Lower lobe of right lung (tissue), 2 donors: ENCODE measurements around the gene KIF22. TPM values are rescaled to one million over a fixed set of nuclear protein-coding genes. Genes with fewer than 3 reads are reported as not detected.
"Not testable (repeated sequence)": the region's sequence is repeated elsewhere in the genome, so short reads cannot be mapped to it uniquely, and the experiment has no call there.

Experiments used
- ATAC-seq, 2 donors: fragments of 200-7000 bp; cut with Tn5 transposase; one replicate each; pipeline ENCODE4 v1.9.1; 2020 to 2022; ENCODE audit warnings: mild to moderate bottlenecking in 2 of 2, moderate library complexity in 2 of 2
- DNase-seq: peaks from one replicate; pipeline ENCODE4 v3.0.0-alpha.2; 2020
- H3K27ac ChIP-seq: fragments of 200-600 bp; one replicate; pipeline ENCODE4 v1.8.0; 2022
- H3K27me3 ChIP-seq: fragments of 200-600 bp; one replicate; pipeline ENCODE4 v1.8.0; 2022; ENCODE audit warnings: low read depth
- H3K36me3 ChIP-seq: fragments of 200-600 bp; one replicate; pipeline ENCODE4 v1.8.0; 2022; ENCODE audit warnings: mild to moderate bottlenecking
- H3K4me1 ChIP-seq: fragments of 200-600 bp; one replicate; pipeline ENCODE4 v1.8.0; 2022
- H3K4me3 ChIP-seq: fragments of 200-600 bp; one replicate; pipeline ENCODE4 v1.8.0; 2022; ENCODE audit warnings: mild to moderate bottlenecking
- H3K9me3 ChIP-seq: fragments of 200-600 bp; one replicate; pipeline ENCODE4 v1.8.0; 2022
- intact Hi-C: fragments of 100-400 bp; cut with DNase I; formaldehyde crosslinking; loops from one replicate; pipeline ENCODE4 v1.11.0; 2022
- total RNA-seq: library from RNA; stranded (reverse); fragmentation: NEBNext Ultra II Directional; extraction: Animal tissue kit (Norgen Biotek cat#: 25700); gene quantifications from one replicate; pipeline ENCODE4 v1.2.1, GENCODE V29; 2021
- TF ChIP-seq, protein P1 (sequence below): fragments of 200-600 bp; IDR thresholded peaks from one replicate; pipeline ENCODE4 v1.8.0; 2022; ENCODE audit warnings: antibody characterized with exemption, mild to moderate bottlenecking
- donor health status: DM: no; HTN: yes; CAD: no; lungs with severe emphysema.

Gene KIF22
- total RNA-seq, 1 donor from 2014 or later, result 21.8 TPM

- peaks cover 14% of the 10 kb centered on the region for H3K36me3 ChIP-seq
- intact Hi-C loops, result no loop called here
- TF ChIP-seq, protein P1, sequence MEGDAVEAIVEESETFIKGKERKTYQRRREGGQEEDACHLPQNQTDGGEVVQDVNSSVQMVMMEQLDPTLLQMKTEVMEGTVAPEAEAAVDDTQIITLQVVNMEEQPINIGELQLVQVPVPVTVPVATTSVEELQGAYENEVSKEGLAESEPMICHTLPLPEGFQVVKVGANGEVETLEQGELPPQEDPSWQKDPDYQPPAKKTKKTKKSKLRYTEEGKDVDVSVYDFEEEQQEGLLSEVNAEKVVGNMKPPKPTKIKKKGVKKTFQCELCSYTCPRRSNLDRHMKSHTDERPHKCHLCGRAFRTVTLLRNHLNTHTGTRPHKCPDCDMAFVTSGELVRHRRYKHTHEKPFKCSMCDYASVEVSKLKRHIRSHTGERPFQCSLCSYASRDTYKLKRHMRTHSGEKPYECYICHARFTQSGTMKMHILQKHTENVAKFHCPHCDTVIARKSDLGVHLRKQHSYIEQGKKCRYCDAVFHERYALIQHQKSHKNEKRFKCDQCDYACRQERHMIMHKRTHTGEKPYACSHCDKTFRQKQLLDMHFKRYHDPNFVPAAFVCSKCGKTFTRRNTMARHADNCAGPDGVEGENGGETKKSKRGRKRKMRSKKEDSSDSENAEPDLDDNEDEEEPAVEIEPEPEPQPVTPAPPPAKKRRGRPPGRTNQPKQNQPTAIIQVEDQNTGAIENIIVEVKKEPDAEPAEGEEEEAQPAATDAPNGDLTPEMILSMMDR, result no peak
- H3K9me3 ChIP-seq, result no peaks in the 10 kb centered on the region
- H3K27ac ChIP-seq, result peak overlapping the region; percentile 89
- H3K27me3 ChIP-seq, result no peaks in the 10 kb centered on the region
- peak overlapping the region; percentile 19 for H3K4me3 ChIP-seq
- ATAC-seq (no peak), DNase-seq (no peak)
- H3K4me1 ChIP-seq, result peaks cover 90% of the 10 kb centered on the region
These were observed 34.8 kb downstream of the KIF22 start for GRCh38 chr16:29825145-29826044.

DNA sequence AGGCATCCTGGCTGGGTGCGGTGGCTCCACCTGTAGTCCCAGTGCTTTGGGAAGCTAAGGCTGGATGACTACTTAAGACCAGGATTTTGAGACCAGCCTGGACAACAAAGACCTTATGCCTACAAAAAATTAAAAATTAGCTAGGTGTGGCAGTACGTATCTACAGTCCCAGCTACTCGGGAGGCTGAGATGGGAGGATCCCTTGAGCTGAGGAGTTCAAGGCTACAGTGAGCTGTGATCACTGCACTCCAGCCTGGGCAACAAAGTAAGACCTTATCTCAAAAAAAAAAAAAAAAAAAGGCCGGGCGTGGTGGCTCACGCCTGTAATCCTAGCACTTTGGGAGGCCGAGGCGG is 35.8 kb downstream of the KIF22 start:
- Histone ChIP-seq H3K9me3 (no peaks in the 10 kb centered on the region), H3K4me1 (peaks cover 86% of the 10 kb centered on the region), H3K4me3 (no peak overlapping the region), H3K36me3 (peaks cover 23% of the 10 kb centered on the region), H3K27ac (peak overlapping the region; percentile 89), H3K27me3 (no peaks in the 10 kb centered on the region)
- TF ChIP-seq, protein P1, result no peak
- DNase-seq (no peak), ATAC-seq (no peak)
- intact Hi-C loops, result no loop called here

GRCh38 chr16:29830774-29831173 is 40.2 kb downstream of the KIF22 start:
- TF ChIP-seq, protein P1, result no peak
- ATAC-seq (no peak), DNase-seq (no peak)
- Histone ChIP-seq H3K4me3 (no peak overlapping the region), H3K4me1 (peaks cover 42% of the 10 kb centered on the region), H3K9me3 (no peaks in the 10 kb centered on the region), H3K27me3 (no peaks in the 10 kb centered on the region), H3K27ac (no peak overlapping the region), H3K36me3 (peaks cover 67% of the 10 kb centered on the region)
- intact Hi-C loops, result no loop called here

- Histone ChIP-seq H3K4me3 (no peak overlapping the region), H3K4me1 (peaks cover 34% of the 10 kb centered on the region), H3K27ac (no peak overlapping the region), H3K36me3 (peaks cover 71% of the 10 kb centered on the region), H3K27me3 (no peaks in the 10 kb centered on the region), H3K9me3 (no peaks in the 10 kb centered on the region)
- TF ChIP-seq, protein P1, result no peak
- intact Hi-C loops, result no loop called here
- no peak for DNase-seq
- ATAC-seq, result no peak
These were observed 40.9 kb downstream of the KIF22 start for GRCh38 chr16:29831490-29831889.

- Histone ChIP-seq H3K36me3 (peaks cover 89% of the 10 kb centered on the region), H3K4me1 (peaks cover 18% of the 10 kb centered on the region)
- DNase-seq, H3K27me3 ChIP-seq, ATAC-seq, H3K27ac ChIP-seq, H3K9me3 ChIP-seq, intact Hi-C loops, H3K4me3 ChIP-seq: not testable (repeated sequence)
These were observed 42.7 kb downstream of the KIF22 start for GRCh38 chr16:29833219-29833618.

DNA sequence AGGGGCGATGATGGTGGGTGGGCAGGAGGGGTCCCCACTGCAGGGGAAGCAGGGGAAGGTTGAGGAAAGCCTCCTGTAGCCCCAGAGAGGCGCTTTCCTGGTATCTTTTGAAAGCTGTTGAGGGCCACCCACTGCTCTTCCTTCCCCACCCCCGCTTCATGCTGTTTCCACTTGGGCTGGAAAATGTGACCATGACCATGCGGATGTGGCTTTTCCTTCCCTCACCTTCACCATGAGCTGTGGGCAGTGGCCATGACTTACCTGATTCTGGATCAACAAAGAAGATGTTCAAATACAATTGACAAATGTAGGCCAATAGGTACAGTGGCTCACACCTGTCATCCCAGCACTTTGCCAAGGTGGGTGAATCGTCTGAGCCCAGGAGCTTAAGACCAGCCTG is 43.5 kb downstream of the KIF22 start:
- DNase-seq, result no peak
- no peaks in the 10 kb centered on the region for H3K27me3 ChIP-seq
- H3K4me1 ChIP-seq, result peaks cover 9% of the 10 kb centered on the region
- intact Hi-C loops, result no loop called here
- peaks cover 97% of the 10 kb centered on the region for H3K36me3 ChIP-seq
- H3K9me3 ChIP-seq, result no peaks in the 10 kb centered on the region
- TF ChIP-seq, protein P1, result no peak
- H3K4me3 ChIP-seq, result no peak overlapping the region
- no peak overlapping the region for H3K27ac ChIP-seq
- ATAC-seq, result no peak
